UCSD-AML1 (cell line): ENCODE data around the gene LIPG.

Source experiments
- DNase-seq: peaks from one replicate; lab custom pipeline; 2025; ENCODE audit not compliant: unreplicated experiment; lab: John Stamatoyannopoulos, UW

Gene LIPG

DNA sequence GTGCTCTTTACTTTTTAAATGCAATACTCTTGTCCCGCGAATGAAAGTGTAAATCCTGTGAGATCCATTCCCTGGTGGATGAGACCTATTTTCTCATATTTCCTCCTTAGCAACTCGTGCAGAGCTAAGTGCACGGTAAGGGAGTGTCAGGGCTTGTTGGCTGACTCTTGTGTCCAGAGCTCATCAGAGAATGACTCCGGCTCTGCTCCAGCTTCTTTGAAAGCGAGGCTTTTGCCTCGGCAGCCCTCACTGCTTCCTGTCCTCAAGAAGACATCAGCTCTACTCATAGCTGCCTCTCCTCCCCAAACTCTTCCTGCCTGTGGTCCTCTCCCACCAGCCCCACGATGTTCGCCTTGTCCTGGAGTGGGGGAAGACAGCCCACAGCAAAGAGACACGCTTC lies 70.7 kb downstream of the LIPG start:
- no peak for DNase-seq

DNA sequence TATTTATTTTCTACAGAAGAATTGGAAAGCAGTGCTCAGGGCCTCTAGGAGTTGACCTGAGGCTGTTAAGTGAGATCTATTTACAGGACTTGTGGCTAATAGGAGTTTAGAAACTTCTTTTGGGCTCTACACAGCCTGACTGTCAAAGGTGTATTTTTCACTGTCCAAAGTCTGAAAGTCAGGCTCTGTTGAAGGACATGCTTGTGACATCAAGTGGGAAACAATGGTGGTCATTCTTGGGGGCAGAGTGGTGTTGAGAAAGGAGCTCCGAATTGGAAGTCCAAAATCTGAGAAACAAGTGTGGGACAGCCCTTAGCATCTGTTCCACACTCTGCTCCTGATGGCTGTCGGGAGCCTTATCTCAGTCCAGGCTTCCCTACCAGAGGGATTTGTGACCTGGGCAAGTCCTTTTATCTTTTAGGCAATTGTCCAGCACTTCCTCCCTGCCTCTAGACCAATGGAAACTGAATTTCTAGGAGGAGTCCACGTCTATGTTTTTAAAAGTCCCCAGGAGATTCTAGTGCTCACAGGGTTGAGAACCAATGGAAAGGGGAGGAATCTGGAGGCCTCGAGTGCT lies 76.4 kb downstream of the LIPG start:
- no peak for DNase-seq

DNA sequence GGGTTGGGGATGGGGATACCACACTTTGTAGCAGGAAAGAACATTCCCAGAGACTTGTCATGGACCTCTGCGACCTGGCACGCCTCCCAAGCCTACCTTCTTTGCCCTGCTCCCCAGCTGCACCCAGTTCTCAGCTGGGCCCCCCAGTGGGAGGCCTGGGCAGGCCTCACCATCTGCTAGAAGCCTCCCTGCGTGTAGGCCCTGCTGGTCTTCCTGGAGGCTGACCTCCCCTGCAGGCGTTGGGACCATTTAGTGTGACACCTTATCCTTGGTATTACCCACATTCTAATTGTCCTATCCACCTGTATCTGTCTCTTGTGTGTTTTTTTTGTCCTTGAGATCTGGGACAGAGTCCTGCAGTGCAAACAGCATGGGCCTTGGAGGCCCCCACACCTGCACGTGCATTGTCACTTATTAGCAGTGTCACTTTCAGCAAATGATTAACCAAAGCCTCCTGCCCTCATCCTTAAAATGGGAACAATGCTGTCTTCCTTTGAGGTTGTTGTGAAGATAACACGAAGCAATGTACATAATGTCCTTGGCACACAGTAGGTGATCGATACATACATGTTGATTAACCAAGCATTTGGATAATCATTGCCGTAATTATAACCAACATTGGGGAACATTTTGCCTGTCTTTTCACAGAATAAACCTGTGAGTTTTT lies 77.2 kb downstream of the LIPG start:
- no peak for DNase-seq

DNA sequence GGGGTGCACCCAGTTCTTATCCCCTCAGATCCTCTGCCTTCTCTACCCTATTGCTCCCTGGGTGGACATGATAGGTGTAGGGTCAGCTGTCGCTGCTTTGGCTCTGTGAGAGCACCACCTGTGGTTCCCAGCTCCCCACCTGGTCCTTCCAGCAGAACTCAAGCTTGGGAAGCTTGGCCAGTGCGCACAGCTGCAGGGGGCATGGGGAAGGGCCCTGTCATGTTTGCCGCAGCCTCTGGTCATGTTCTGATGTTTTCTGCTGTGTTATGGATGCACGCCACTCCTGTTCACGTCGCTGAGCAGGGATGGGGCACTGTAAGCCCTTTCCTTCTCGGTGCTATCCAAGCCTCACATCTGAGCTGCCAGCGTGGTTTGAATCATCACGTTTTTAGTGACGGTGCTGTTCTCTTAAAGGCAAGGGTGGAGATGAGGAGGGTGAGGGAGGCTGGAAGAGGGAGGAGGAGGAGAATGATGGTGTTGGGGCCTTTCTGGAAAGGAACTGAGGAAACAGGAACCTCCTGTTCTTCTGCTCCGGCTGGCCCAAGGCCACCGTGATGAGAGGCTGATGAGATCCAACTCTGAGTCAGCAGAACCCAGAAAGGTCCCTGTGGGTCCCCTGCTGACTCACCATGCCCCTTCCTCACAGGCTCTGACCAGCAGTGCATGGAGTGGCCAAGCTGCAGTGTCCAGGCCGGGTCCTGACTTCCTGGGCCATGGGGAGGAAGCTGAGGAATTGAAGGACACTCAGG lies 78.0 kb downstream of the LIPG start:
- no peak for DNase-seq

DNA sequence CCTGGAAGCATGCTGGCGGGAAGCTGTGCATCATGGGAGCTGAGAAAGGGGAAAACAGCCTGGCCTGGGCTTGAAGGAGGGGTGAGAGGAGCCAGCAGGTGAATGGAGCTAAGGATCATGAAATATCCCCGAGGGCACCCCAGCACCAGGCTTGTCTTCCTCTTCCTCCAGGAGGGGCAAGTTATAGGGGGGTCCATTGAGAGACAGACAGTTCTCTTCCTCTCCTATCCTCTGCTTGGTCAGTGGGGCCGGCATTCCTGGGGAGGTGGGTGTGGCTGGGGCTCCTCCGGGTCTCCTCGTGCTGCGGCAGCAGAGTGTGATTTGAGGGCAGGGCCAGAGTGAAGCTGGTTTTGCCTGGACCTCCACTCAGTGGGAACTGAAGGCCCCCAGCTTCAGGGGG lies 78.9 kb downstream of the LIPG start:
- DNase-seq, result no peak

DNA sequence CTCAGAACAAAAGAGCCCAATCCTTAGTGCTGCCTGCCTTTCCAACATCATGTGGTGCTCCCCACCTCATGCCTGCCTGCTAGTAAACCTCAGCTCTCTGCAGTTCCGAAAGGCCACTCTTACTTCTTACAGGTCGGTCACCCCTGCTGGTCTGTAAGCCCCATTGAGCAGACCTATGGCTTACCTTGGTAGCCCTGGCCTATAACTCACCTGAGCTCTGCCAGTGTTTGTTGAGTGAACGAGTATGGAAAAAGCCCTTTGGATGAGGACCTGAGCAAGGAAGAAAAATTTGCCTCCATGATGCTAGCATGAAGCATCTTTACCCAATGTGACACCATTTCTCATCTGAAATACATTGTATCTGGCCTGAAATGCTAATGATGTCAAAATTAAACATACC lies 83.3 kb downstream of the LIPG start:
- DNase-seq, result no peak

DNA sequence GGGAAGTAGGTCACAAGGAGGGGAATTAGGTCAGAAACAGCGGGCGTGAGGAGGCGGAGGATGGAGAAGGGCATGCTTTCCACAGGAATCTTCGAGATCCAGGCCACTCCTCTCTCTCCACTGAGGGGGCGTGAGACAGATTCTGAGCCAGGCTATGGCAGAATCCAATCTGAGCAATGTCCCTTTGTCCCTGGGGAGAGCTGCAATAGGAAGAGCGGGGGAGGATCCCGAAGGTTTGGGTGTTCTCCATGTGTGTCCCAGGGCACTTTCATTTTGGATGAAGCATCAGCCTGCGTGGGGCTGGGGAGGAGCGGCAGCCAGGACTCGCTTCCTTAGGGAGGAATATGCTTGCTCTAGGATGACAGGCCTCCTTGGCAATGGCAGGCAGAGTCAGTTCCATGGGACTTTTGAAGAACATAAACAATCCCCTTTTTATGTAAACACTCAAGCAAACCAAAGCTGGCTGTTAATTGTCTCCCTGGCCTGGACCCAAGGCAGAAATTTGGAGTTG lies 84.0 kb downstream of the LIPG start:
- DNase-seq, result no peak

DNA sequence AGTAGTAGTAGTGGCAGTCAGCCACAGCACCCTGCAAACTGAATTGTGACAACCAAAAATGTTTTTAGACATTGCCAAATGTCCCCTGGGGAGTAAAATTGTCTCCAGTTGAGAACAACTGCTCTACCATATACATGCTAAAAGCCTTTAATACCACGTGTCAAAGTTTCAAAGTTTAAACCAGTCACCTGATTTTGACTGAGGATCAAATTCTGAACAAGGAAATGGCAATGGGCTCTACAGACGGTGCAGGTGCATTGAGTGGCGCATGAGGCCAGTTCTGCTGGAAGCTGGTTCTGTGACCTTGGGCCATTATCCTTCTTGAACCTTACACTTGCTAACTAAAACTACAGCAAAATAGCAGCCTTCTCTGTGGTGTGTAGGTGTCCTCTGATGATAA lies 85.0 kb downstream of the LIPG start:
- no peak for DNase-seq

DNA sequence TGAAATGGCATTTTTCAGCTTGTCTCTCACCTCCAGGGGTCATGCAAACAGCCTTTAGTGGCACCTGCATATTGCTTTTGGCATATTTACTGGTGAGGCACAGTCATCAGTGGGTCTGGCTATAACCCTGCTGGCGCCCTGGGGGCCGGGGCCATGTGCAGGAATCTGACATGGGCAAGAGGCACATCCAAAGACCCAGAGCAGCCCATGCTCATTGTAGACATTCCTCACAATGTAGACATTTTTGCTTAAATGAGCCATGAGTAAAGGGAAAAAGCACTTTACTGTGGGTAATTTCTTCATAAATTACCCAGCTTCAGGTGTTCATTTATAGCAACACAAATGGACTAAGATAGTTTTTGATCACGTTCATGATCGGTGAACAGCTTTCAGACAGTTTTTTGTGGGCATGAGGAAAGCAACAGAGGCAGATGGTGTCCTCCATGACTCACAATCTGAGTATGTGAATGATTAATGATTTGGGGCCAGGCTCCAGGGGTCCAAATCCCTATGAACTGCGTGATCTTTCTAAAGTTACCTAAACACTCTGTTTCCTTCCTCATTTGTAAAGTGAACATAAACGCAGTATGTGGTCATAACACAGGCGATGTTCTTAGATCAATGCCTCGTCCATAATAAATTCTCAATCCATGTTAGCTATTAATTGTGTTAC lies 85.8 kb downstream of the LIPG start:
- DNase-seq, result no peak

DNA sequence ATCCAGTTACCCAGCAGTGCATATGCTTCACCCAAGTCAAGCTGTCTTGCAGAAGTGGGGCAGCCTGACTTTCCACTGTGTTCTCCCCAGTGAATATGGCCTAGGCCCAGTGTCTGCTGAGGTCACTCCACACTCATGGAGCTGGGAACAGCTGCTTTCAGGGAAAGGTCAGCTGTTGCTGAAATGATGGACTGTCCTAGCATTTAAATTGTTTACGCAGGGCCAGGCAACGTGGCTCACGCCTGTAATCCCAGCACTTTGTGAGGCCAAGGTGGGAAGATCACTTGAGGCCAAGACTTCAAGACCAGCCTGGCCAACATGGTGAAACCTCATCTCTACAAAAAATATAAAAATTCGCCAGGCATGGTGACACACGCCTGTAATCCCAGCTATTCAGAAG lies 86.5 kb downstream of the LIPG start:
- no peak for DNase-seq
